ENCODE measurements around the gene EGLN1.
A peak's percentile ranks its signal among the peaks of the same experiment; 100 is the strongest.

The EGLN1 gene

DNA sequence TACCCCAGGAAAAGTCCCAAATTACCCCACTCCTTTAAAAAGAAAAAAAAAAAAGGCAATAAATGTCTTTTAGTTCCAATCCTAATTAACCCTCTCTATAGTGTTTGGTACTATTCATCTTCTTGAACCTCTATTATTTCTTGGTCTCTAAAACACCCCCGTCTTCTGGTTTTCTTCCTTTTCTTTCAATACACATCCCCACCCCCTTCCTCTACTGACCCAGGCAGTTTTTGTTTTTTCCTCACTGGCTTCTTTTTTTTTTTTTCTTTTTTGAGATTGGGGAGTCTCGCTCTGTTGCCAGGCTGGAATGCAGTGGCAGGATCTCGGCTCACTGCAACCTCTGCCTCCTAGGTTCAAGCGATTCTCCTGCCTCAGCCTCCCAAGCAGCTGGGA lies 26.1 kb downstream of the EGLN1 start:
- DNase-seq (ENCODE audit: low spot score), result no peak

DNA sequence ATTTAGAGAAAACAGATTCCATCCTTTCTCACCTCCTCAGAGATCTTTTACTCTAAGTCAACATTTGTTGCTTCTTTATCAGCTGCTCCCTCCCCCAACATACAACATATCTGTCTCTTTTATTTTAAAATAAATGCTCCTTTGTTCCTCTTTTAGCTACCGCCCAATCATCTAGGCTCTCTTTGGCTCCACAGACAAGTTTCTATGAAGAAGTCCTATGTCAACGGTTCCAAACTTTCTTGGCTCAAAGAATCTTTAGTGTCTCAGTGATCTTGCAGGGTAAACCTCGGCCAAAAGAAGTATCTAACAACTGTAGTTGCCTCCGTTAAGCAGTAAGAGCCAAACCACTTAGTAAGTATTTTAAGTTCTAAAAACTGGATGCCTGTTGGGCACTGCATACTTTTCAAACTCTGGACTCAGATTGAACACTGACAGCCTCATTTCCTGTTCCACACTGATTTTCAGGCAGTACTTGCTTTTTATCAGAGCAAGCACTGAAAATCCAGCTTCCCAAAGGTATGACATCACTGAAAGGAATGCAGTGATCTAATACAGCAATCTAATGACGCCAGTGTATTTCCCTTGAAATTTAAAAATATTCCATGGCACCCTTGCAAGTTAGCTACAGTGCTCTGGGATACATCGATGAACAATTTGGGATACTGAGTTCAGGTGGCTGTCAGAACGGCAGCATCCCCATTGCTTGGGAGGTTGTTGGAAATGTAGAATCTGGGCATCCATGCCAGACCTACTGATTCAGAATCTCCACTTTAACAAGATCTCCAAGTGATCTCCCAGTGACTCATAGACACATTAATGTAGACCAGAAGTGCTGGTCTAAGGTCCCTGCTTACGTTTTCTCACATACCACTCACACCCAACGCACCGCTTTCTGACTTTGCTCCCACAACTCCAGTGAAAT lies 26.8 kb downstream of the EGLN1 start:
- DNase-seq (ENCODE audit: low spot score), result no peak

DNA sequence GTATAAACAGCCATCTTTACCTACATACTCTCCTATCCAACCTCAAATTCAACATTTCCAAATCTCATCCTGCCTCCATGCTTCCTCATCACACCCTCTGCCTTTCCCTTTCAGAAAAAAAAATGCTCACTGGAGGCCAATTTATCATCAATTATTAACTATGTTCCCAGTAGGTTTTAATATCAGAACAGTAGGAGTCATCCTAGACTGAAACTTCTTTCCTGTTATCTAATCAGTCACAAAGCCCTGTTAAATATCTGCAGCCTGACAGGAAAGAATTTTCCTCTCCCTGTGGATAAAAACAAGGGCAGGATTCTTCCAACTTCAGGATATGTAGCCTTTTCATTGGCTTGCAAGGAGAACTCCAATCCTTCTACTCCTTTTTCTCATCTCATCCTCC lies 28.4 kb downstream of the EGLN1 start:
- DNase-seq (ENCODE audit: low spot score), result no peak

DNA sequence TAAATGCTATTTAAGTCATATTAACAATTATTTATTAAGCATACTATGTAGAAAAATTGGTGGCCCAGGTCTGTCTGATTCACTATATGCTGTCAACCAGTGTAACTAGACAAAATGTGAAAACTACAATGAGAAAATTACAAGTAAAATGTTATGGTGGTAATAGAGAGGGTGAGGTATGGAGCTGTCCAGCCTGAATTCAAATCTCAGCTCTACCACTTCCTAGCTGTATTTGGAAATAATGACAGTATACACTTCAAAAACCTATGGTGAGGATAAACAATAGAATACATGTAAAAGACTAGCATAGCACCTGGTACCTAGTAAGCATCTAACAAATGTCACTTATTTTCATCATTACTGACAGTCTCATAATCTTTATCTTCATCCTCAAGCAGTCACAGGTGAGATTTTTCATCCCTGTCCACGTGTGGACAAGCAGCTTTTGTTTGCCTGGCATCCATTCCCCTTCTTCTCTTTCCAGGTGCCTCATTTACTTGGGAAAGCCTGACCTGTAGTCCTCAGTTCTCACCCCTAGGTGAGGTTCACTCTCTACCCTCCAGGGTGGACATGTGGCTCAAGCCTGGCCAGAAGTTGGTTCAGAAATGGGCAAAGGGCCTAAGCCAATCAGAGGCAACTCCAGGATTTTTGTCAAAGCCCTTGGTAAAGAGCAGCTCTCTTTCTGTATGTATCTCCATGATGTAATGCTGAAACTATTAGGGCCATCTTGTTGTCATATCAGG lies 29.5 kb downstream of the EGLN1 start:
- peak; percentile 35 for DNase-seq (ENCODE audit: low spot score)

DNA sequence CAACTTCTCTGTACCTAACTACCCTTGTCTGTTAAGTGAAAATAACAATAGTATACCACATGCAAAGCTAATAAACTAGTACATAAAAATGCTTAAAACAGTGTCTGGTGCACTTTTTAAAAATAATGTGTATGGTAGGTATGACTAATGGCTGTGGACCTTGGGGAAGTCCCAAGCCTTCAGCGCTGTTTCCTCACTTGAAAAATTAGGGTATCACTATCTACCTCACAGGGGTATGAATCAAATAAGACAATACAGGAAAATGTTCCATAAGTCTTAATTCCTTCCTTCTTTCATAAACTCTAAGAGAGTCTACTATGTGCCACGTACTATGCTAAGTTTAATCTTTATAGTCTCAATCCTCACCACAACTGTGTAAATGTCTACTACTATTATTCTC lies 32.0 kb downstream of the EGLN1 start:
- no peak for DNase-seq (ENCODE audit: low spot score)

DNA sequence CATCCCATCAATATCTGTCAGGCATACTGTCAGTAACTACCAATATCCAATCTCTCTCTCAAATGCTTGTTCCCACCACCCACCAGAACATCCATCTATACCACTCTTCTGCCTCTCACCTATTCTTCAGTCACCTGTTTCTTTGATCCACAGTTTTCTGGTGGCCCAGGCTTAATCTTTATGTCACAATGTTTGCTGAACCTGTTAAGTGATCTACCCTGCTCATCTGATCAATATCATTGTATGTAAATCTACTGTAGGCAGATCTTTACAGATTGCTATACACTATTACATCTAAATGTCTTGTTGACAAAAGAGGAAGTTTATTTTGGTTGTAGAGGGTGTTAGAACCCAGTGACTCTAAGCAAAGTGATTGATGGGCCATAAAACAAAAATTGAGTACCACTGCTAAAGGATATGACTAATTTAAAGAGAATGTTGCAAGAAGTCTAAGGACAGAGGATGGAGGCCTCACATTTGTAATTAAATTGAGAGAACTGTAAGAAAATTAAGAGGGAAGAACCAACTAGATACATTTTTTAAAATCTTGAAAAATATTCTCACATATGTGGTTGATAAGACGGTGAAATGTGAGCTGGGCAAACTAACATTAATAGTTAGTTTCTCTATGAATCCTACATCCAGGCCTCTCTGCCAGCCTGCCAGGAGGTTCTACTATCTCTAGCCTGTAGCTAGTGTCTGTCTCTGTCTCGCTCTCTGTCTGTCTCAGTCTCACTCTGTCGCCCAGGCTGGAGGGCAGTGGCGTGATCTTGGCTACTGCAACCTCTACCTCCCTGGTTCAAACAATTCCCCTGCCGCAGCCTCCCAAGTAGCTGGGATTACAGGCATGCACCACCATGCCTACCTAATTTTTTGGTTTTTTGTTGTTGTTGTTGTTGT lies 34.1 kb downstream of the EGLN1 start:
- no peak for DNase-seq (ENCODE audit: low spot score)

DNA sequence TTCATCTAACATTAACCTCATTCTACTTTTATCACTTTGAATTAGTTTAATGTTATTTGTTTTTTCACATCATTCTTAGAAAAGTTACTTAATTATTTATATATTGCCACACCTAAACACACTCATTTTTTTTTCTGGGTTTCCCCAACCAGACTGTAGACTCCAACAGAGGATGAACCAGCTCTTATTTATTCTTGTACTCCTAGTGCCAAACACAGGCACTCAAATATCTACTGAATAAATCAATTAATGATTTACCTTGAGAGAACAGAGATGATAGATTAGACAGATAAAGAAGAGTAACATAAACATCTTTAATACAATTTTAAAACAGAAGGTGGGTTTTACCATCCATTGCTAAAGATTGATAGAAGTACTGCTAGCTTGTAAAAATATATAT lies 35.6 kb downstream of the EGLN1 start:
- no peak for DNase-seq (ENCODE audit: low spot score)

DNA sequence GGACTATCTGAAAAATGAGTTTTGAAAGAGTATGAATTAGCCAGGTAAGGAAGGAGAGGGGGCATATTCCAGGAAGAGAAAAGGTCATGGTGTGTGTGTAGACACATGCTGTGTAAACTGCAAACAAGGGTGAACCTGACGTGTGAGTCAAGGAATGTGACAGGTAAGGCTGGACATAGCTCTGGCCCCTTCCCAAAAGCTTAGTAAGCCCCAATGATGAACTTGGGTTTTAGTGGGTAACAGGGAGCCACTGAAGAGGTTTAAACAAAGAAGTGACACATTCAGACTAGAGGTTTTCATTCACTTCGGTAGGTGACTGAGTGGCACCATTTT lies 36.7 kb downstream of the EGLN1 start:
- no peak for DNase-seq (ENCODE audit: low spot score)

DNA sequence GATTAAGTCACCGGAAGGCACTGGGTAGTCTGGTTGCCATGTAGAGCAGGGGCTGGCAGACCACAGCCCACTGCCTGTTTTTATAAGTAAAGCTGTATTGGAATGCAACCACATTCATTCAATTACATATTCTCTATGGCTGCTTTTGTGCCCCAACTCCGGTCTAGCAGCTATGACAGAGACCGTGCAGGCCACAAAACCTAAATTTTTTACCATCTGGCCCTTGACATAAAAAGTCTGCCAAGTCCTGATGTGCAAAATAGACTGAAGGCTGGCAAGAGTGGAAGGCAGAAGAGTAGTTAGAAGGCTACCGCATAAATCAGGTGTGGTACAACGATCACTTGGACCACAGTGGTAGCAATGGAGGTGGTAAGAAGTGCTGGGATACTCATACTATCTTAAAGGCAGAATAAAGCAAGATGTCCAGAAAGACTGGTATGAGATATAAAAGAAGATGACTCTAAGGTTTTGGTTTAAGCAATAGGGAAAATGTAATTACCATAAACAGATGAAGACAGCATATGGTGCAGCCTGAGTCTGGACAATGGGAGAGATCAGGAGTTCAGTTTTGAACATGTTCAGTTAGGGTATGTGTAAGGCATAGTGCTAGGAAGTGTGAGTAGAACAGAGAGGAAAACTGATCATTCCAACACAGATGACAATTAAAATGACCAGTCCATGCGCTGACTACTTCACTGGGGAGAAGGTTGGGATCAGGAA lies 37.2 kb downstream of the EGLN1 start:
- DNase-seq (ENCODE audit: low spot score), result no peak

DNA sequence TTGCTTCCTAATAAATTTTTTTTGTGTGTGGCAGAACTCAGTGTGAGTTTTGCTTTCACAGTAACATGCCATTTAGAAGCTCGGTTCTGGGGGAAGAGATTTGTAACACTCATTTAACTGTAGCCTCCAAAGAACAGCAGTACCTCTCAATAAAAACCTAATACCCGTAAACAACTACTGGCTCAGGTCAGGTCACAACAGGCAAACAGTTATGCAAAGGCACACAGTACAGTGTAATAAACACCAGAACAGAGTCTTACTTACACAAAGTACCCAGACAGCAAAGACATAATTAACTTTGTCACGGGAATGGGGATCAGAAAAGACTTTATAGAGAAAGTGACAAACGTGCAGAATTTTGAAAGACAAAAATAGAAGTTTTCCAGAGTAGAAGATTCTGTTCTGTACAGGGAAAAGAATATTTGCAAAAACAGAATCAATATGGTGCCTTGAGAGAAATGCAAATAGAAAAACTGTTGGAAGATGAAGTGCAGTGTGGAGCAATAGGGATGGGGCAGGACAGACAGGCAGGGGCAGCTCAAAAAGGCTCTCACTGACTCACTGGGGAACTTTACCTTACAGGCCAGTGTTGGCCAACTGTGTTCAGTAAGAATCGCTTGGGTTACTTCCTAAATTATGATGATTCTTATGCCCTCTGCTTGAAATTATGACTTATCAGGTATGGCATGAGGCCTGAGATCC lies 38.8 kb downstream of the EGLN1 start:
- no peak for DNase-seq (ENCODE audit: low spot score)

DNA sequence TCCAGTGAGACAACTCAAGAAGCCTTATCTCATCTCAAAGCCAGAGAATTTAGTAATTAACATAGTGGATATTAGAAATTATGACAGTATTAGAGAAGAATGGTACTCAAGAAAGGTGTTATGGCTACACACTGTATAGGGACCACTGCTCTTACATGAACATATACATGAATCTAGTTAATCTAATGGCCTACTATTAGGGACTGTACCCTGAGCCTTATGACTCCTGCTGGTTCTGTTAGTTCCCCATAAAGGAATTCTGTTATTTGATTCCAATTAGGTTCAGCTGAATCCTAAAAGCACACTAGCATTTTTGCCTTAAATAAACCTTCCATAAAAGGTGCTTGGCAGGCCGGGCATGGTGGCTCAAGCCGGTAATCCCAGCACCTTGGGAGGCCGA lies 39.7 kb downstream of the EGLN1 start:
- no peak for DNase-seq (ENCODE audit: low spot score)

DNA sequence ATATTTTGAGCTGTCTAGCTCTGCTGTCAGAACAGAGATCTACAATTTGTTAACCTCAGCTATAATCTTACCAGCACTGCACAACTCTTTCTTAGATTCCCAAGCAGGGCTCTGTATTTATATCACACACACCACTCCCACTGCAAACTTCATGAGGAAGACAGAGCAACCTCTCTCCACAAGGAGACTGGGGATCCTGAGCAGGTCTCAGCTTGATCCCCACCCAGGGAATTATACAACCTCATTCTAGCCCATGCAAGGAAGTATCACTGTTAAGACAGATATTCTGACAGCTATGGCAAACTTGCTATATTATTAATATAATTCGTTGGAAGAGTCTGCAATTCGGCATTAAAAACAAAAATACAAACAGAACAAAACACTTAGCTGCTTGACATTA lies 40.4 kb downstream of the EGLN1 start:
- DNase-seq (ENCODE audit: low spot score), result no peak

DNA sequence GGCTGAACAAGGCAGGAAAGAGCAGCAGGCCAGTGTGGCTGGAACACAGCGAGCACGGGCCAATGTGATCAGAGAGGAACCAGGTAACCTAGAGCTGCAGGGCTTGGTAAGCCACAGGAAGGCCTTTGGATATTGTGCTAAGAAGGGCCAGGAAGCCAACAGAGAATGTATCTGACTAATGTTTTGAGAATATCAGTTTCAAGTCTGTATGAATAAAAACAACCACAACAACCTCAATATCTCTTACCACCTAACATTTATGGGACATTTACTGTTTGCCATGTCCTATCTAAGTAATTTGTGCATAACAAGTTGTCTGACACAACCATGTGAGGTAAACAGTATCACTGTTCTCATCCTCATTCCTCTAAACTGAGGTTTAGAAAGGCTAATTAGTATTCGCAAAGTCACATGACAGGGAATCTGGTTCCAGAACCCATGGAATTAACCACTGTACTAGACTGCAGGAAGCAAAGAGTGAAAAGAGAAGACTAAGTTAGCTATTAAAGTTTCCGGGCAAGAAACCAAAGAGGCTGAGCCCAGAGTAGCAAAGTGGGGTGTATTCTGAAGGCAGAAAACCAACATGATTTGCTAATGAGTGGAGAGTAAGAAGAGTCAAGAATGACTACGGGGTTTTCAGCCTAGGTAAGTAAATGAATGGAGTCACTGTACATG lies 45.1 kb downstream of the EGLN1 start:
- DNase-seq (ENCODE audit: low spot score), result no peak

DNA sequence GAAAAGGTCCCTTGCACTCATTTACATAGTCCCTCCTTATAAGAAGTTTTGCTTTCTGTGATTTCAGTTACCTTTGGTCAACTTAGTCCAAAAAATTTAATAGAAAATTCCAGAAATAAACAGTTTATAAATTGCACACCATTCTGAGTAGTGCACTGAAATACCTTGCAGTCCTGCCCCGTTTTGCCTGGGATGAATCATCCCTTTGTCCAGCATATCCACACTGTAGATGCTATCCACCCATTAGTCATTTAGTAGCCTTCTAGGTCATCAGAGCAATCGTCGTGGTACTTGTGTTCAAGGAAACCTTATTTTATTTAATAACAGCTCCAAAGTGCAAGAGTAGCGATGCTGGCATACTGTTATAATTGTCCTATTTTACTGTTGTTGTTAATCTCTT lies 46.0 kb downstream of the EGLN1 start:
- DNase-seq (ENCODE audit: low spot score), result no peak

DNA sequence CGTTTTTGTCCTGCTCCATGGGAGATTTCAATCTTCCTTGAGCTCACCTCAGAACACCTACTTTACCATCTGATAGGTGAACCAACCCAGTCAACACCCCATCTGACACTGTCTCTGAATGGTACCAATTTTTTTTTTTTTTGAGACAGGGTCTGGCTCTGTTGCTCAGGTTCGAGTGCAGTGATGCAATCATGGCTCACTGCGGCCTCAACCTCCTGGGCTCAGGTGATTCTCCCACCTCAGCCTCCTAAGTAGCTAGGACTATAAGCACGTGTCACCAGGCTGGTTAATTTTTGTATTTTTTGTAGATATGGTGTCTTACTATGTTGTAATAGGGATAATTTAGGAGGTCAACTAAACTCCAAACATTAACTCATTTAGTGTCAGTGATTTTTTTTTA lies 47.7 kb downstream of the EGLN1 start:
- no peak for DNase-seq (ENCODE audit: low spot score)

DNA sequence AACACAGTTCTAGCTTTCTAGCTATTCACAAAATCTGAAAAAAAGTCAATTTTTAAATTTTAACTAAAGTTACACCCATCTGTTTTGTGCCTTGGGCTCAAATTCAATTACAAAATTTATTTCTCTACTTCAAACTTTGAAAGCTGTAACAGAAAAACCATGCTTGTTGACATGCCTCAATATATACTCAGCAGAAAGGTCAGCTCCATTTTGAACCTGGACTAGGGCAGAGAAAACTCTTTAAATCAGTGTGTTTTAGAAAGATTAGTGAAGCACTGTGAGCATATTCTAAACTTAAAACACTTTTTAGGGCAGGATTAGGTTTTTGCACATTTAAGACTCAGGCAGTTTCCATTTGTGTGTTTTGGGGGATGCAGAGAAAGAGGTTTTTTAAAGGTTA lies 49.6 kb downstream of the EGLN1 start:
- DNase-seq (ENCODE audit: low spot score), result no peak

DNA sequence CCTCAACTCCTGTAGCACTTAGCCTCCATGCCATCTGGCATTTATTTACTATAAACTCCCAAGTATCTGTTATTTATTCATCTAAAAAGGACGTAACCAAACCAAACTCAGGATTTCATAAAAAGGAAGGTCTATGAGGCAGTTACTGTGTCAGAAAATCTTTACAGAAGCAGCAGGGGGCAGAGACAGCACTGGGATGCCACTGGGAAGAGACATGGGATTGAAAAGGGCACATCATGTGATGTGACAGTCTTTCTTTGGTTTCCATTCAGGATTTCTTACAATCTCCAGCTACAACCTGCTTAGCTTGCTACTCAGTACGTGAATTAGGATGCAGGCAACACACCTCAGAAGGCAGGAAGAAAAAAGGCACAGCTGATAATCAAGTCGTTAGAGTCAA lies 52.8 kb downstream of the EGLN1 start:
- no peak for DNase-seq (ENCODE audit: low spot score)

DNA sequence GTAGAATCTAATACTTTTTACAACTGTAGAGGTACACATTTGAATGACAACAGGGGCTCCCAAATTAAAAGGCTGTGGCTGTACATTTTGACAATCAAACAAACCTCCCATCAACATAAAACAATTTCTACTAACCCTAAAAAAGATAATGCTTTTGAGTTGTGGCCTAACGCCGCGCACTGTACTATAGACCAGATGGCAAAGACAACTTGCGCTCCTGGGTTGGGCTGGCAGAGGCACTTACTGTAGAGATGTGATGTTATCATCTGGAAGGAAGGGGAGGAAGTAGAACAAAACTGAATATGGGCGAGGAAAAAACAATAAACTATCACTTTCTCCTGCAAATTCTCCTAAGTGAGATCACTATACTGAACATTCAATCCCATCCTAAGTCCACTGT lies 57.9 kb downstream of the EGLN1 start:
- DNase-seq (ENCODE audit: low spot score), result no peak

DNA sequence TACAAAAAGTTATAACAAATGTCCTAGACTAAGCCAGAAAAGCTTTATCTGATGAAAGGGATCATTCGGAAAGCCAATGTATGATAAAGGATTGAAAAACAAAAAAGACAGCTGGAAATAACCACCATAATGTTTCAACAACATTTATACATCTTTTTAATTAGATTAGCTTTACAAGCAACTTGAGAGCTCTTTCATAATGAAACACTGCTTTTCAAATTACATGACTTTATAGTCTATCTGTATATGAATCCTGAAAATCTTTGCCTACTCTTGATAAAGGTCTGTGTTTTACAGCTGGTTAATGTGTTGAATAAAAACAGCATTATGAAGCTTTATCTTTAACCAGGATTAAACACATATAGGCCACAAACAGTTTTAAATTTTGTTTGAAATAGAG lies 58.5 kb downstream of the EGLN1 start:
- no peak for DNase-seq (ENCODE audit: low spot score)

DNA sequence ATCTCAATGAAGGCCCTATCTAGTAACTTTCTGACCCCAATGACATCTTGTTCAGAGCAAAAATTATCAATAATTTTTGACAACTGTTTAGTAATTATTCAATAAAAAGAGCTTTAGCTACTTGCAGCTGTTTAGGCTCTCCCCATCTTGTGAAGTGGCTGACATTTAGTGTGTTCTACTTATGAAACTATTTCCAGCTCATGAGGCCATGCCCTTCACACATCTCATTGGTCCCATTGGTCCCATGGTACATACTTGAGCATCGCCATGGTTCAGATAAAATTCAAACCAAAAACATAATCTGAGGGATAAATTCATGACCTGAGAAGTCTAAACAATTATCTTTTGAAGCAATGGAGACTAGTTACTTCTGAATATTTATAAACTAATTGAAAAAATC lies 59.8 kb downstream of the EGLN1 start:
- DNase-seq (ENCODE audit: low spot score), result no peak

DNA sequence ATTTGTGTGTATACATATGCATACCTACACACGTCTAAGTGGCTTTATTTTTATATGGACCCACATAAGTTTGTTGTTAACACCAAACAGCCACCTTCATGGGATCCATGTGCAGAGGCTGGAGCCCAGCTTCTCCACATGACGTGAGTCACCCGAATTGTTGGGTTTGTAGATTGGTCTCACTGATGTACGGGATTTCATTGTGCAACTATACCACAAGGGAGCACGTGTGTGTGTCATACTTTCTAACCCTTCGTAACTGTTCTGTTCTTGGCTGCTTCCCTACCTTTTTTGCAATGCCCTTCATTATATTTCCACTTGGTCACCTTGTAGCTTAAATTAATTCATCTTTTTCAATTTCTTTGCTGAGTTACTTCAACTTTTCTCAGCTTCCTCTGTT lies 63.0 kb downstream of the EGLN1 start:
- no peak for DNase-seq (ENCODE audit: low spot score)
